NT2/D1 (cell line): Measurements from ENCODE around the gene QSOX2.

Experiments used
- SUZ12 ChIP-seq: IDR thresholded peaks from 2 replicates; pipeline ENCODE4 v1.6.1; 2011; ENCODE audit not compliant: insufficient read length, insufficient read depth; ENCODE audit errors: extremely low read depth
- YY1 ChIP-seq: IDR thresholded peaks from 2 replicates; pipeline ENCODE4 v1.6.1; 2011; ENCODE audit not compliant: insufficient read length, insufficient read depth
- ZNF274 ChIP-seq: IDR thresholded peaks from 2 replicates; pipeline ENCODE4 v1.6.1; 2011; ENCODE audit warnings: mild to moderate bottlenecking, low read depth, low read length

DNA sequence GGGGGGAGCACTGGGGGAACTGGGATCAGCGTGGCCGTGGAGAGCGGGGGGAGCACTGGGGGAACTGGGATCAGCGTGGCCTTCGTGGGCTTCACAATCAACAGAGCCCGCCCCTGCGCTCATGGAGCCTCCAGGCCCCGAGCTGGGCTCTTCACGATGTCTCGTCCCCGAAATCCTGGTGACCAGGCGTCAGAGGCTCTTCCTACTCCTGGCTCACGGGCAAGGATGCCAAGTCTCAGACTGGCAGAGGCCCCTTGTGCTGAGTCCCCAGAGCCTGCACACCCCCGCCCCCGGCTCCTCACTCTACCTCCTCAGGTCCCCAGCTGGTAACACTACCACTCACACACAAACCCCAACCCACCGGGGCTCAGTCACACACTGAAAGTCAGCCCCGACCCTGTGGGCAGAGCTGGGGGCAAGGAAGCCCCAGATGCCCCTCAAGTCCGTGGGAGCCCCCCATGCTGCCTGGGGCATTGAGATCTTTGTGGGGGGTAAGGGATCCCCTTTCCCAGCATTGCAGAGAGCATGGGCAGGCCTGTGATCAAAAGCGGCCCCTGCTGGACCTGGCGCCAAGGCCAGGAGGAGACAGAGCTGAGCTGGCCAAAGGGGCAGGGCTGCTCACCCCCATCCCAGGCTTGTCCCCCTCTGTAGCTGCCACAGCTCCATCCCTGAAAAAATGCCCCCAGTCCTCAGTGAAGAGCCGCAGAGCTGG, 67.4 kb downstream of the QSOX2 start:
- no peak for TF ChIP-seq SUZ12
- no peak for TF ChIP-seq ZNF274
- no peak for TF ChIP-seq YY1
